CD4-positive, alpha-beta T cell treated with Interleukin-1 beta for 1 hour (primary cell): ENCODE results near the gene TTF2.
A peak's percentile ranks its signal among the peaks of the same experiment; 100 is the strongest.

Experiments
- DNase-seq, 2 donors: peaks; one replicate each; pipeline ENCODE4 v3.0.0-alpha.2; 2020 to 2022

The TTF2 gene

DNA sequence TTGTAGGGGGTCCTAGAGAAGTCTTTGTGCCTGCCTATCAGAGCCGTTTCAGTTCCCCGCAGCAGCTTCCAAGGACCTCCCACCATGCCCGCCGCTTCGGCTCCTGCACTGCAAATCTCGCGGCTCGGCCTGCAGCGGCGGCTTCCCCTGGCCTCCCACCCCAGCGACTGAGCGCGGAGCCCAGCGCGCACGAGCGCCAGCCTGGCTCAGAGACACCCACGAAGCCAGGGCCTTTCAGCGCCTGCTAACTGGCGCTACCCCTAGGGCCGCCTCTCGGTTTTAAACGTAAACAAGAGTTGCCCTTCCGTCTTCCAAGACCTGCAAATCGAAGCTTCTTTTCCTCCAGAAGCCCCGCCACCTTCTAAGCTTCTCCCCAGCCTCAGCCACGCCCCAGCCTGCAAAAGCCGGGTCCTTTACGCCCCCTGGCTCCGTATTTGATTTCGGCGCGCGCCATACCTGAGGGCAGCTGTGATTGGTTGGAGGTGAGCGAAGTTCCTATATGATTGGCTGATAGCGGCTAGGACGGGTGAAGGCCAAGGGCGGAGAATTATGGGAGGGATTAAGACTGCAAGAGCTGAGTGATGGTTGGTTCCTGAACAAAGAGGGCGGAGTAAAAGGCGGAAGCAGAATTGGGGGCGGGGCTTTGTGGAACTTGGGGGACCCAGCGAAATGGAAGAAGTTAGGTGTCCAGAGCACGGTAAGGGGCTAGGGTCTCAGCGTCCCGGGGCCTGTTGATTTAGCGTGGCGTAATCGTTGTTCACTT lies at the start of gene TTF2:
Gene TTF2 (plus strand): TSS at position 649 of the 763 bp plus-strand sequence. CDS start 21 bp downstream, at position 670.
- DNase-seq: peak; percentile 97 to 99

- DNase-seq: no peak
Observed at GRCh38 chr1:117011334-117011733, 48.8 kb upstream of the TTF2 start.

- DNase-seq: no peak
Observed at GRCh38 chr1:117013309-117013858, 46.7 kb upstream of the TTF2 start.

DNA sequence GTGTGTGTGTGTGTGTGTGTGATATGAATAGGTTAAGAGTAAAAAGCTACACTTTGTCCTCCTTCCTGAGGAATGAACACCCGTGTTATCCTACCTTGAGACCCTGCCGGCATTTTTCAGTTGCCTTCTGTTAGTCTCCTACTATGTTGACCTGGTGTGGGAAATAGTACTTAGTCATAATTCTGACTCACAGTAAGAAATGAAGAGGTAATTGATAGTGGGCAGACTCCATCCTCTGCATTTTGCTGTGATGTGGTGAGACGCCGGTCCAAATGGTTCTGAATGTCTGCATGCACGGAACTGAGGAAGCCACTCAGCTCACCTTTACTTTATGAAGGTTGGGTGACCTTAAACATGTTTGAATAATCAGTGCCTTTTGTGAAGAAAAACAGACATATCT lies 45.9 kb upstream of the TTF2 start:
- no peak for DNase-seq

GRCh38 chr1:117015724-117016123 lies 44.4 kb upstream of the TTF2 start:
- no peak for DNase-seq

DNA sequence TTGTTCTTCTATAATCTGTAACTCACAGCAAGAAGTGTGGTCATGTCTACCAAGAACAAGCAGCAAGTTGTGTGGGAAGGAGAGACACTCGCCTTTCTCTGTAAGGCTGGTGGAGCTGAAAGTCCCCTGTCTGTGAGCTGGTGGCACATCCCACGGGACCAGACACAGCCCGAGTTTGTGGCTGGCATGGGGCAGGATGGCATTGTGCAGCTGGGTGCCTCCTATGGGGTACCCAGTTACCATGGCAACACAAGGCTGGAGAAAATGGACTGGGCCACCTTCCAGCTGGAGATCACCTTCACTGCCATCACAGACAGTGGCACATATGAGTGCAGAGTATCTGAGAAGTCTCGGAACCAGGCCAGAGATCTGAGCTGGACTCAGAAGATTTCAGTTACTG lies 43.1 kb upstream of the TTF2 start:
- no peak for DNase-seq

- DNase-seq: no peak
Observed at GRCh38 chr1:117017648-117018047, 42.5 kb upstream of the TTF2 start.

- DNase-seq: no peak
Observed at GRCh38 chr1:117020526-117021156, 39.5 kb upstream of the TTF2 start.

- no peak for DNase-seq
Observed at GRCh38 chr1:117022114-117022513, 38.0 kb upstream of the TTF2 start.

DNA sequence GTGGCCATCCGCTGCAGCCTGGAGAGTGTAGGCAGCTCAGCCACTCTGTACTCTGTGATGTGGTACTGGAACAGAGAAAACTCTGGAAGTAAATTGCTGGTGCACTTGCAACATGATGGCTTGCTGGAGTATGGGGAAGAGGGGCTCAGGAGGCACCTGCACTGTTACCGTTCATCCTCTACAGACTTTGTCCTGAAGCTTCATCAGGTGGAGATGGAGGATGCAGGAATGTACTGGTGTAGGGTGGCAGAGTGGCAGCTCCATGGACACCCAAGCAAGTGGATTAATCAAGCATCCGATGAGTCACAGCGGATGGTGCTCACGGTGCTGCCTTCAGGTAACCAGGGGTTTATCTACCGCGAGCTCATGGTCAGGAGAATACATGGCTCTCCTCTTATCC lies 34.6 kb upstream of the TTF2 start:
- DNase-seq: no peak

- DNase-seq: no peak
Observed at GRCh38 chr1:117026361-117026760, 33.8 kb upstream of the TTF2 start.

DNA sequence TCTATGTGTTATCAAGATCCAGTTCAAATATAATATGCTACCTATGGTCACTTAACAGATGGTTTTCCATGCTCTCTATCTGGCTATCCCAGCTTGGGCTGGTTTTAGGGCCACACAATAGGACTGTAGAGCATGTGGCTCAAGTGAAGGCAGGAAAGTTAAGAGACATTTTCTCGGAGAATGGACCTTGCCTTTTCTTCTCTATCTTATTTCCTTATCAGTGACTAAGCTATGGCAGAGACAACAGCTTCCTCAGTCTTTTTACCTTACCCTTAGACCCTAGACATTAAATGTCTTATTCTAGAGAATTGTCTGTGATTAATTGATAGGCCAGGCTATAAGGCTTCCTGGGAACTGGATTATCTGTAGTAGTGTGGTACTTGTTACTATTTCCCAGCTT lies 30.4 kb upstream of the TTF2 start:
- DNase-seq: no peak

- DNase-seq: no peak
Observed at GRCh38 chr1:117030271-117030877, 29.8 kb upstream of the TTF2 start.

DNA sequence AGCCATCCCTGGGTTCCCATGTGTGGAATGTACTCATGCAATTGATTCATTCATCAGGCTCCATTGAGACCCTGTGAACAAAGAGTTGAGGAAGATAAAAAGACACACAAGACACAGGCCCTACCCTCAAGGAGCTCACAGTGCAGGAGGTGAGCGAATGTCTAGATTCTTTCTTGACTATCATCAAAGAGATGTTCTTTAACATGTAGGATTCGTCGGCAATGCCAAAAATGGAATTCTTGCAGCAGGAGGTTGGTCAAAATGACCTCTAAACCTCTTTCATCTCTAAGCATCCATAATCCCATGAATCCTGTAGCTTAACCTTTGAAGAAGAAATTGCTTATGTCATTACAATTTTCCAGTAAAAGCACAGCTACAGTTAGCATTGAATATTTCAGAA lies 27.9 kb upstream of the TTF2 start:
- no peak for DNase-seq

GRCh38 chr1:117032681-117033539 lies 27.2 kb upstream of the TTF2 start:
- no peak for DNase-seq

- DNase-seq: no peak
Observed at GRCh38 chr1:117033772-117034171, 26.4 kb upstream of the TTF2 start.

GRCh38 chr1:117034791-117035290 lies 25.3 kb upstream of the TTF2 start:
- DNase-seq: no peak

DNA sequence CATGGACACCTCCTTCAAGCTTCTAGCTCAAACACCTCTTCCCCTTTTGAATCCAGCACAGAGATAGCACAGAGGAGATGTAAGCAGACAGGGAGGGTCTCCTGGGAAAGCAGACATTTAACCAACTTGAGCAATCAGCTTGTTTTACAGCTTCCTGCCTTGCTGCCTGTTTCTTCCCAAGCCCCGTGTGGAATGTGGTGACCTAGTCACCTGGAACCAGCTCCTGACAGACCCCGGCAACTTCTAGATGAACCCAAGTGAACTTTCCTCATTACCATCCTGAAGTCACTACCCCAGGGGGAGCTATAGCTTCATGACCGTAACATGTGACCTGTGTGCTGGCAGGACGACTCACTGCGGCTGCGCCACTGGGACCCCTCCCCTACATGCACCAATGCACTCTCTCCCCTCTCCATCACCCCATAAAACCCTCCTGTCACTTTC lies 24.1 kb upstream of the TTF2 start:
- no peak for DNase-seq

DNA sequence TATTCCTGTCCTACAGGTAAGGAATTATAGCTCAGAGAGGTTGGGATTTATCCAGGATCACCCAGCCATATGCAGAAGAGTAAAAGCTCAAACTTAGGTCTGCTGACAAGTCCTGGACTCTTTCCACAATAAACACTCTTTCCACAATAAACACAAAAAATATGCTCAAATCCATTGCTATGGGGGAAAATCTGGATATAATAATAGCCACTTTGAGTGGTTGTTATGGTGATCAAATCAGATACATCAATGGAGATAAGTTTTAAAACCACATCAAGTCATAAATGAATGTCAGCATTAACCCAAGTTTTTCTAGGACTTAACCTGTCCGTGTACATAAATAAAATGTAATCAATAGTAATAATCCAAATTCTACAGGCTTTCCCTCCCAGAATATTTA lies 22.3 kb upstream of the TTF2 start:
- no peak for DNase-seq

GRCh38 chr1:117038236-117038635 lies 21.9 kb upstream of the TTF2 start:
- no peak for DNase-seq

- no peak for DNase-seq
Observed at GRCh38 chr1:117044217-117044616, 15.9 kb upstream of the TTF2 start.

GRCh38 chr1:117045644-117046043 lies 14.5 kb upstream of the TTF2 start:
- no peak for DNase-seq

DNA sequence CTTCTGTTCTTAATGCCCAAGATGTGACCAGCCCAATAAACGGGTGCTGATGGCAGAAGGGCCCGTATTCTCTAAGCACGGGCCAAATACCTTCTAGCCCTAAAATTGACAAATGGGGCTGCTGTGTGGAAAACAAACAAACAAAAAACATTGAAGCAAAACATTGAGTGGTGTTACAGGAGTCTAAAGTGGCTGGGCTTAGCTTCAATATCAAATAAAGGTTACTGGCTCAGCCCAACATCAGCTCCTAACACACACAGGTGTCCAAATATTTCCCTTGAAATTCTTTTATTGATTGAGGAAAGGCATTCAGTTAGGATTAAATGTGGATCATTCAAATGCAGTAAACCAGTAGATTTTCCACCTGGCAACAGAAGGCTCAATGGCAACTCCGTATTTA lies 13.3 kb upstream of the TTF2 start:
- no peak for DNase-seq
